Fibroblast of lung (primary cell): ENCODE results near the gene DOCK3. TPM values are rescaled to one million over a fixed set of nuclear protein-coding genes. Genes with fewer than 3 reads are reported as not detected.

Source experiments
- DNase-seq, 2 donors: peaks; one replicate each; pipeline versions ENCODE4 v3.0.0 to v3.0.0-alpha.2; 2010; ENCODE audit warnings: low read depth in 2 of 2
- H2AFZ ChIP-seq: 2 replicates; pipeline ENCODE4 v1.5.1; 2012; ENCODE audit warnings: low read length, control low read depth, inconsistent platforms
- H3K27ac ChIP-seq: 2 replicates; pipeline ENCODE4 v1.5.1; 2011; ENCODE audit warnings: low read length, control low read depth; ENCODE audit not compliant: insufficient read depth
- H3K27me3 ChIP-seq: 2 replicates; pipeline ENCODE4 v1.5.1; 2011; ENCODE audit warnings: mild to moderate bottlenecking, low read length; ENCODE audit not compliant: control insufficient read depth, insufficient read depth
- H3K36me3 ChIP-seq: 2 replicates; pipeline ENCODE4 v1.5.1; 2011; ENCODE audit warnings: low read length; ENCODE audit not compliant: control insufficient read depth, insufficient read depth
- H3K4me1 ChIP-seq: 2 replicates; pipeline ENCODE4 v1.5.1; 2011; ENCODE audit warnings: low read length; ENCODE audit not compliant: control insufficient read depth, insufficient read depth; ENCODE audit errors: extremely low read depth
- H3K4me2 ChIP-seq: 2 replicates; pipeline ENCODE4 v1.5.1; 2011; ENCODE audit warnings: low read length, control low read depth; ENCODE audit not compliant: insufficient read depth; ENCODE audit errors: extremely low read depth
- H3K4me3 ChIP-seq, 4 experiments: fragments of 200-600 bp in 1 of 4; sonication (generic) in 1 of 4; replicated peaks in 1 of 4; 2 replicates each; pipeline ENCODE4 v1.5.1; 2011 to 2016; ENCODE audit warnings: low read length in 4 of 4, low read depth in 3 of 4, mild to moderate bottlenecking in 3 of 4, control low read depth in 2 of 4, inconsistent platforms in 1 of 4, mixed read lengths in 1 of 4; ENCODE audit not compliant: insufficient read depth in 1 of 4; ENCODE audit errors: control extremely low read depth in 1 of 4
- H3K79me2 ChIP-seq: 2 replicates; pipeline ENCODE4 v1.5.1; 2012; ENCODE audit warnings: mild to moderate bottlenecking, low read length, inconsistent platforms; ENCODE audit not compliant: control insufficient read depth, insufficient read depth
- H3K9ac ChIP-seq: 2 replicates; pipeline ENCODE4 v1.5.1; 2011; ENCODE audit warnings: mild to moderate bottlenecking, low read length, control low read depth; ENCODE audit not compliant: insufficient read depth
- H3K9me3 ChIP-seq: 2 replicates; pipeline ENCODE4 v1.5.1; 2012; ENCODE audit warnings: low read depth, low read length; ENCODE audit not compliant: control insufficient read depth, insufficient read depth
- H4K20me1 ChIP-seq: 2 replicates; pipeline ENCODE4 v1.5.1; 2011; ENCODE audit warnings: low read length; ENCODE audit not compliant: control insufficient read depth, insufficient read depth; ENCODE audit errors: extremely low read depth
- CTCF ChIP-seq, 2 donors: IDR thresholded peaks in 1 of 2; conservative IDR thresholded peaks in 1 of 2; 1 replicate in 1 of 2; 2 replicates in 1 of 2; pipeline ENCODE4 v1.5.1; 2011 to 2012; ENCODE audit warnings: low read length in 2 of 2, control low read depth in 1 of 2, inconsistent platforms in 1 of 2, low read depth in 1 of 2, mild to moderate bottlenecking in 1 of 2
- EZH2 ChIP-seq: IDR thresholded peaks from 2 replicates; pipeline ENCODE4 v1.5.1; 2012; ENCODE audit warnings: low read length, control low read depth, mild to moderate bottlenecking; ENCODE audit errors: missing control alignments
- polyA plus RNA-seq, 2 donors: library from polyadenylated mRNA; depleted of rRNA in 1 of 2; stranded (reverse) in 1 of 2; unstranded in 1 of 2; fragments of >200 nt; gene quantifications; 2 replicates each; pipeline ENCODE4 v1.2.1, GENCODE V29; 2011 to 2012; ENCODE audit warnings: missing spikeins in 1 of 2
- total RNA-seq: library from RNA; depleted of rRNA; stranded (reverse); fragments of >200 nt; gene quantifications from 2 replicates; pipeline ENCODE4 v1.2.1, GENCODE V29; 2014

DOCK3 gene
- total and polyA plus RNA-seq, 2 donors (not counting 1 experiment from before 2014, with no cell fraction given): 0.07 to 0.17 TPM

GRCh38 chr3:50660386-50660785, 14.3 kb upstream of the DOCK3 start:
- H3K4me1 ChIP-seq: no peaks in the 10 kb centered on the region

GRCh38 chr3:50661321-50661837, 13.3 kb upstream of the DOCK3 start:
- H3K4me3 ChIP-seq: no peak overlapping the region
- H3K27me3 ChIP-seq: no peaks in the 10 kb centered on the region
- H3K4me1 ChIP-seq: no peaks in the 10 kb centered on the region
- no peaks in the 10 kb centered on the region for H4K20me1 ChIP-seq
- DNase-seq: no peak
- no peak overlapping the region for H3K9ac ChIP-seq
- no peak overlapping the region for H2AFZ ChIP-seq
- no peaks in the 10 kb centered on the region for H3K79me2 ChIP-seq
- H3K27ac ChIP-seq: no peak overlapping the region
- H3K9me3 ChIP-seq: no peaks in the 10 kb centered on the region
- H3K4me2 ChIP-seq: no peak overlapping the region
- H3K36me3 ChIP-seq: no peaks in the 10 kb centered on the region
- TF ChIP-seq EZH2: no peak
- TF ChIP-seq CTCF (conservative IDR thresholded peaks at IDR 0.05 in 1 of 2, IDR thresholded peaks at IDR 0.05 in 1 of 2; ENCODE audit: low read depth in 1 of 2, low read length in 2 of 2): no peak

More at GRCh38 chr3:50660386-50660785, 14.3 kb upstream of the DOCK3 start:
- Histone ChIP-seq H3K27ac (no peak overlapping the region), H3K9ac (no peak overlapping the region), H2AFZ (no peak overlapping the region), H3K9me3 (no peaks in the 10 kb centered on the region), H4K20me1 (no peaks in the 10 kb centered on the region), H3K27me3 (no peaks in the 10 kb centered on the region), H3K36me3 (no peaks in the 10 kb centered on the region), H3K79me2 (no peaks in the 10 kb centered on the region), H3K4me2 (no peak overlapping the region), H3K4me3 (no peak overlapping the region)
- no peak for TF ChIP-seq EZH2
- TF ChIP-seq CTCF (conservative IDR thresholded peaks at IDR 0.05 in 1 of 2, IDR thresholded peaks at IDR 0.05 in 1 of 2; ENCODE audit: low read depth in 1 of 2, low read length in 2 of 2): no peak
- no peak for DNase-seq

DNA sequence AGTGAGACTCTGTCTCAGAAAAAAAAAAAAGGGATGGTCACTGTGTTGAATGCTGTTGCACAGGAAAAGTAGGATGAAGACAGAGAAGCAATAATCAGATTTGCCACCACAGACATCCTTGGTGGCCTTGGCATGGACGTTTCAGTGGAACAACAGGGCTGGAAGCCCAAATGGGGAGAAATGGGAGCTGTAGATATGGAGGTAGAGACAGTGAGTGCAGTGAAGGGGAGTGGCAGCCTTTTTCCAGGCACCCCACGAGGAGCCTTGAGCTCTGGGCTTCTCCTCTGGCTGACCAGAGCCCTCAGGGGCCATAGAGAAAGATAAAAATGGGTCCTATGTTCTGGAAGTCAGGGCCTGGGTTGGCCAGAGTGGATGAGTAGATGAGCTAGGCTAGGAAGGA, 12.3 kb upstream of the DOCK3 start:
- DNase-seq: no peak
- H3K79me2 ChIP-seq: no peaks in the 10 kb centered on the region
- no peak overlapping the region for H3K4me3 ChIP-seq
- H3K4me1 ChIP-seq: no peaks in the 10 kb centered on the region
- no peak overlapping the region for H3K9ac ChIP-seq
- no peak overlapping the region for H3K27ac ChIP-seq
- no peaks in the 10 kb centered on the region for H3K9me3 ChIP-seq
- H4K20me1 ChIP-seq: no peaks in the 10 kb centered on the region
- TF ChIP-seq CTCF (conservative IDR thresholded peaks at IDR 0.05 in 1 of 2, IDR thresholded peaks at IDR 0.05 in 1 of 2; ENCODE audit: low read depth in 1 of 2, low read length in 2 of 2) (no peak), EZH2 (no peak)
- no peaks in the 10 kb centered on the region for H3K36me3 ChIP-seq
- no peak overlapping the region for H2AFZ ChIP-seq
- peaks cover 5% of the 10 kb centered on the region for H3K27me3 ChIP-seq
- H3K4me2 ChIP-seq: no peak overlapping the region
